Activated CD4-positive, alpha-beta T cell treated with anti-CD3 and anti-CD28 coated beads for 24 hours (primary cell): ENCODE data around the gene PTGDS.

Source experiments
- DNase-seq, 2 donors: peaks; one replicate each; pipeline ENCODE4 v3.0.0-alpha.2; 2020; ENCODE audit warnings: low read depth in 2 of 2

The PTGDS gene

GRCh38 chr9:137021979-137022661 lies 44.8 kb downstream of the PTGDS start:
- DNase-seq, result peak; percentile 57 to 73

- DNase-seq, result no peak
Observed at GRCh38 chr9:137022662-137023008, 45.3 kb downstream of the PTGDS start.

- DNase-seq, result no peak
Observed at GRCh38 chr9:137023157-137023556, 45.9 kb downstream of the PTGDS start.

- no peak for DNase-seq
Observed at GRCh38 chr9:137023583-137023991, 46.3 kb downstream of the PTGDS start.

- no peak for DNase-seq
Observed at GRCh38 chr9:137025517-137025966, 48.2 kb downstream of the PTGDS start.

- DNase-seq, result no peak
Observed at GRCh38 chr9:137026384-137026783, 49.1 kb downstream of the PTGDS start.

- DNase-seq, result no peak
Observed at GRCh38 chr9:137026828-137027227, 49.5 kb downstream of the PTGDS start.

- DNase-seq, result no peak
Observed at GRCh38 chr9:137027369-137028262, 50.3 kb downstream of the PTGDS start, which contains the start of gene ABCA2. Gene ABCA2, minus strand, starts transcription at chr9:137028237. Its CDS starts 97 bp downstream, at chr9:137028140.

- DNase-seq, result peak; percentile 41 to 55
Observed at GRCh38 chr9:137028263-137029057, 51.2 kb downstream of the PTGDS start.

GRCh38 chr9:137029058-137029936 lies 52.0 kb downstream of the PTGDS start:
- peak; percentile 63 to 74 for DNase-seq

GRCh38 chr9:137030006-137030405 lies 52.7 kb downstream of the PTGDS start:
- no peak for DNase-seq

- no peak for DNase-seq
Observed at GRCh38 chr9:137030538-137031527, 53.5 kb downstream of the PTGDS start.
